NCI-H345 treated with DMSO at 0.1 percent for 48 hours (cell line): Measurements from ENCODE around the gene KBTBD7.

Experiments
- DNase-seq: peaks from one replicate; lab custom pipeline; 2025; ENCODE audit not compliant: unreplicated experiment; lab: John Stamatoyannopoulos, UW

KBTBD7 gene

GRCh38 chr13:41193919-41194824 lies at the start of gene KBTBD7:
KBTBD7 (minus strand) TSS chr13:41194569; CDS start chr13:41194257, 312 bp downstream.
- DNase-seq = peak; percentile 58

- DNase-seq = no peak
These were observed 47.3 kb upstream of the KBTBD7 start for GRCh38 chr13:41241626-41242025.

- DNase-seq = no peak
These were observed 42.0 kb upstream of the KBTBD7 start for GRCh38 chr13:41236369-41236768.

GRCh38 chr13:41232578-41233480 lies 38.5 kb upstream of the KBTBD7 start:
- DNase-seq = no peak

- DNase-seq = peak; percentile 2
These were observed 37.4 kb upstream of the KBTBD7 start for GRCh38 chr13:41231786-41232185.

GRCh38 chr13:41231025-41231677 lies 36.8 kb upstream of the KBTBD7 start:
- DNase-seq = no peak

- no peak for DNase-seq
These were observed 35.0 kb upstream of the KBTBD7 start for GRCh38 chr13:41229356-41229755.

GRCh38 chr13:41224113-41225110 lies 30.0 kb upstream of the KBTBD7 start:
- no peak for DNase-seq

GRCh38 chr13:41222259-41222852 lies 28.0 kb upstream of the KBTBD7 start:
- peak; percentile 1 for DNase-seq

GRCh38 chr13:41220401-41220800 lies 26.0 kb upstream of the KBTBD7 start:
- DNase-seq = no peak

GRCh38 chr13:41216160-41216559 lies 21.8 kb upstream of the KBTBD7 start:
- no peak for DNase-seq

GRCh38 chr13:41213919-41214318 lies 19.6 kb upstream of the KBTBD7 start:
- DNase-seq = no peak

GRCh38 chr13:41213316-41213715 lies 18.9 kb upstream of the KBTBD7 start:
- DNase-seq = no peak

- no peak for DNase-seq
These were observed 18.5 kb upstream of the KBTBD7 start for GRCh38 chr13:41212881-41213280.

- DNase-seq = no peak
These were observed 16.7 kb upstream of the KBTBD7 start for GRCh38 chr13:41211062-41211461.

- no peak for DNase-seq
These were observed 12.1 kb upstream of the KBTBD7 start for GRCh38 chr13:41206467-41206866.

- DNase-seq = no peak
These were observed 9.4 kb upstream of the KBTBD7 start for GRCh38 chr13:41203810-41204209.

GRCh38 chr13:41200126-41200525 lies 5.8 kb upstream of the KBTBD7 start:
- DNase-seq = no peak

GRCh38 chr13:41199526-41199925 lies 5.2 kb upstream of the KBTBD7 start:
- DNase-seq = no peak

GRCh38 chr13:41199079-41199478 lies 4.7 kb upstream of the KBTBD7 start:
- no peak for DNase-seq
